IPS-20b (cell line): ENCODE results near the gene TOP3B.

Experiments
- H3K27ac ChIP-seq: one replicate; pipeline ENCODE4 v1.5.1; 2013; ENCODE audit warnings: low read length
- H3K27me3 ChIP-seq: 2 replicates; pipeline ENCODE4 v1.6.1; 2013; ENCODE audit warnings: mild to moderate bottlenecking, low read length, inconsistent platforms; ENCODE audit not compliant: insufficient read depth
- H3K36me3 ChIP-seq: 2 replicates; pipeline ENCODE4 v1.6.1; 2013; ENCODE audit warnings: low read depth, mild to moderate bottlenecking, inconsistent platforms, low read length, moderate library complexity; ENCODE audit not compliant: insufficient read depth
- H3K4me1 ChIP-seq: 2 replicates; pipeline ENCODE4 v1.6.1; 2013; ENCODE audit warnings: mild to moderate bottlenecking, control low read depth, inconsistent platforms, low read length, moderate library complexity; ENCODE audit not compliant: insufficient read depth
- H3K4me3 ChIP-seq: 2 replicates; pipeline ENCODE4 v1.5.1; 2013; ENCODE audit warnings: mild to moderate bottlenecking, low read length, inconsistent platforms
- H3K9ac ChIP-seq: 2 replicates; pipeline ENCODE4 v1.6.1; 2013; ENCODE audit warnings: low read depth, mild to moderate bottlenecking, inconsistent platforms, low read length, moderate library complexity
- H3K9me3 ChIP-seq: 2 replicates; pipeline ENCODE4 v1.6.1; 2013; ENCODE audit warnings: mild to moderate bottlenecking, low read depth, low read length, inconsistent platforms; ENCODE audit not compliant: insufficient read depth

The TOP3B gene

DNA sequence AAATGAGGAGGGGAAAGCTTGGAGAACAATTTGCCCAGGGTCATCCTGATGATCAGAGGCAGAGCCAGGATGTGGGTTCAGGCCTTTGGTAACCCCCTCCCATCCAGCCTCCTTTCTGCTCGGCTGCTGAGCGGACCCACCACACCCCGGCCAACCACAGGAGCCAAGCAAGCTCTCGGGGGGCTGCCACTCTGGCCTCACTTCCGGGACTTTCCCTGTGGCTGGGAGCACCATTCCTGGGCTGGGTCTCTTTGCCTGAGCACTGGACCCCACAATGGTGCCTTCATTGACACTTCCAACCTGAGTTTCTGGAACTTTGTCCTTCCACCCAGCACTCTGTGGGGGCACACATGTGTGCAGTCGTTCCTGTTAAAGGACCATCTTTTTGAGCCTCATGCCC, 9.8 kb downstream of the TOP3B start:
- Histone ChIP-seq H3K27ac (no peak overlapping the region), H3K9ac (no peak overlapping the region), H3K4me1 (no peaks in the 10 kb centered on the region), H3K27me3 (no peaks in the 10 kb centered on the region), H3K4me3 (no peak overlapping the region), H3K36me3 (peaks cover 76% of the 10 kb centered on the region), H3K9me3 (no peaks in the 10 kb centered on the region)

DNA sequence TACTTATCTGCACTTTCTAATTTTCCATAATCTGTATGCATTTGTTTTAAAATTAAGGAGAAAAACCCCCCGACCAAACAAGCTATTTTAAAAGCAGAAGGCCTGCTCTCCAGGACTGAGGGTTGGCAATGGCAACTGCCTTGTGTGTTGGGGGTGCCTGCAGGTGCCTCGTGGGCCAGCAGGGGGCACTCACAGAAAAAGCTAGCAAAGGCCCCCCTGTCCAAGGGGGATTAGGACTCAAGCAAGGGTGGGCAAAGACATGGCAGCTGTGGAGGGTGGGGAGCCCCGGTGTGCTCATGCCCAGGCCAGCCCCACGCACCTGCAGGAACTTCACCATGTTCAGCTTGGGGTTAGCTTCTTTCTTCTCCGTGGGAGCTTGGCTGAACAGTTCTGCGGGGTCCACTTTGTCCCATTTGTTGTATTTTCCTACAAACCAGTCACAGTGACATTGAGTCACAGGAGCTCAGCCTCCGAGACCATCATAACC, 10.3 kb downstream of the TOP3B start:
- Histone ChIP-seq H3K27ac (no peak overlapping the region), H3K9me3 (no peaks in the 10 kb centered on the region), H3K9ac (no peak overlapping the region), H3K4me3 (no peak overlapping the region), H3K27me3 (no peaks in the 10 kb centered on the region), H3K4me1 (no peaks in the 10 kb centered on the region), H3K36me3 (peaks cover 80% of the 10 kb centered on the region)

DNA sequence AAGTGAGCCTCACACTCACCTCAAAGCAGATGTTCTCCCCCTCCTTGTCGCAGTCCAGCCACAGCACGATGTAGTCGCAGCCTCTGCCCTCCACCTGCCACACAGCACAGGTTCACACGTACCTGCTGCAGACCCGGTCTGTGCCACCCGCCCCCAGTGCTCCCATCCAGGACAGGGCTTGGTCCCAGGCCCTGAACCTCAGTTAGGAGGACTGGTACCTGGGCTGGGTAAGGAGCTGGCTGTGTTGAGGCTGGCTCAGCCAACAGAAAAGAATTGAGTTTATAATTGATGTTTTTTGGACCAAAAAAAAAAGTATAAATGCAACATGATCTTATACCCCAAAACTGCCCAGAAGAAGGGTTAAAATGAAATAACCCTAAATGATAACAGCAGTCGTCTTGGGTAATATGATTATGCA, 10.7 kb downstream of the TOP3B start:
- Histone ChIP-seq H3K4me3 (no peak overlapping the region), H3K4me1 (no peaks in the 10 kb centered on the region), H3K27ac (no peak overlapping the region), H3K9ac (no peak overlapping the region), H3K27me3 (no peaks in the 10 kb centered on the region), H3K36me3 (peaks cover 85% of the 10 kb centered on the region), H3K9me3 (no peaks in the 10 kb centered on the region)

DNA sequence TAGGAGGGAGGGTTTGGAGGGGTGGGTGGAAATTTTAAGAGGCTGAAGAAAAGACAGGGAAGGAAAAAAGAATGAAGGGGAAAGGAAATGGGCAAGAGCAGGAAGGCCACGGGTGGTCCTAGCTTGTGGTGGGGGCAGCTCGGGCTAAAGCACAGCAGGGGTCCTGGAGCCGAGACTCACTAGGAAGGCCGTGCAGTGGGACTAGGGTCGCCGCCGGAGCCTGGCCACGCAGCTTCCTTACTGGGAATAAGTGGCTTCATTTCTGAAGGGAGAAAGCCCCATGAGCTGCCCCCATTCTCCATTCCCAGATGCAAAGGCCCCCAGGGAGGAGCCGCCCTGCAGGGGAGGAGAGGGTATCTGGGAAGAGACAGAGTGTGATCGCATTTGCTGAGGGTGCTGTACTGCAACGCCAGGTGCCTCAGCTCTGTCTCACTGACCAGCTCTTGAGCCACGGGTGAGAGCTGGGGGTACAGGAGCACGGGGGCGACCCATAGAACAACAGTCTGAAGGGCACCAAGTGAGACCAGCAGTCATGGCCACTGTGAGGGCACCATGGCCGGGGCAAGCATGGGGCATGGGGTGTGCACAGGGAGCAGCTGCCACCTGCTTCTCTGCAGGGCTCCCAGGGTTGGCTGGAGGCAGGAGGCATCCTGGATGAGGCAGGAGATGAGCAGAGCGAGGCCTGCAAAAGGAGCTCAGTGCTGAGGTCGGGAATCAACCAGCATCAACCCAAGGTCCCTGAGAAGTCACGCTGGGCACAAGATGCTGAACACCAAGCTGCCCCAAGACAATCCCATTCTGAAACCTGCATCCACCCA, 11.6 kb downstream of the TOP3B start:
- Histone ChIP-seq H3K9ac (no peak overlapping the region), H3K9me3 (no peaks in the 10 kb centered on the region), H3K4me3 (no peak overlapping the region), H3K4me1 (no peaks in the 10 kb centered on the region), H3K27me3 (no peaks in the 10 kb centered on the region), H3K27ac (no peak overlapping the region), H3K36me3 (peaks cover 94% of the 10 kb centered on the region)

DNA sequence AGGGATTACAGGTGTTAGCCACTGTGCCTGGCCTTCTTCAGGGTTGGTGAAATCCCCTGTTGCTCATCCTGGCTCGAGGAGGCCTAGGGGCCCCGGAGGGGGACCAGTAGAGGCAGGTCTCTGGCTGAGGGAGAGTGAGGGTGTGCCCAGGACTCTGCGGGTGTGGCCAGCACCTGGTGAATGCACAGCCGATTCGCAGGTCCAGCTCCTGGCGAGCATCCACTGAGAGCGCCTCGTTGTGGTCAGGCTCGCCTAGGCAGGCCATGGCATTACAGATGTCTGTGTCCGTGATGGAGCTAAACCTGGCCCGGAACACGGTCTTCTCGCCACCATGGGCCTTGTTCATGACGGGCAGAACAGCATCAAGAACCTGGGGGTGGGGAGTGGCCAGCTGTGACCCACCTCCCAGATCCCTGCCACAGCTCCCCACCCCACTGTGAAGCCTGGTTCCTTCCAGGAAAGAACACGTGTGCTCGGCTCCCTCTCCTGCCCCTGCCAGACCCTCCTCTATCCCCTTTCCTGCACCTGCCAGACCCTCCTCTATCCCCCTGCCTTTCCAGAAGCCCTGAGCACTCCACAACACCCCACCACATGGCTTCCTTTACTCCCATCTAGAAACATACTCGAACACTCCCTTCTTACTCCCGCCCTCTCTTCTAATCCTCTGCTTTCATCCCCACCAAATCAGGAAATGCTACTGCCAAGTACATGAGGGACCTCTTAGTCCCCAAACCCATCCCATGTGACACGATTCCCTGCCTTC, 12.4 kb downstream of the TOP3B start:
- Histone ChIP-seq H3K36me3 (peaks cover 93% of the 10 kb centered on the region), H3K4me1 (no peaks in the 10 kb centered on the region), H3K9ac (no peak overlapping the region), H3K9me3 (no peaks in the 10 kb centered on the region), H3K4me3 (no peak overlapping the region), H3K27ac (no peak overlapping the region), H3K27me3 (no peaks in the 10 kb centered on the region)

DNA sequence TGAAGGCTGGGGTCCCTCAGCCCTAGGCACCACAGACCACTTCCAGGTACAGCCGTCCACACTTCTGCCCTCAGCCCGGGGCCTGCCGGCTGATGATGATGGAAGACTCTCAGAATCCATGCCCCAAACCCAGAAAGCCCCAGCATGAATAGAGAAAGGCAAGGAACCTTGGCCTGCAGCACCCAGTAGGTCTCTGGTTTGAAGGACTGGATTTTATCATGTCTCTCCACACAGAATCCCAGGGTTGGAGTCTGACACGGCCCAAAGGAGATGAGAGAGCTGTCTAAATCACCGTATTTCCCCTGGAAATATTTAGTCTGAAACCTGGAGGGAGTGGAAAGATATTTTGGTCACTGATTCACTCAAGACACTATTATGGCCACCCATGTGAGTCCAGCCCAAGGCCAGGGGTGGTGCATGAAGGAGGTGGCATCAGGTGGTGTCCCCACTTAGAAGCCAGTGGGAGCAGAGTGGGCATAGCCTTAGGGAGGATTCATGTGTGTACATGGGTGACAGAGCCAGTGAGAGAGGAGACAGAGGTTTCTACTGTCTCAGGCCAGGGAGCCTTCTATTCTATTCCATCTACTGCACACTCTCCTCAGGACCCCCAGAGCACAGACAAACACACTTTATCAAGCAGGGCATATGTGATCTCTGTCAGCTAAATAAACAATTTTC, 14.0 kb downstream of the TOP3B start:
- H3K36me3 ChIP-seq = peaks cover 93% of the 10 kb centered on the region
- H3K27me3 ChIP-seq = no peaks in the 10 kb centered on the region
- H3K4me3 ChIP-seq = no peak overlapping the region
- no peaks in the 10 kb centered on the region for H3K9me3 ChIP-seq
- no peaks in the 10 kb centered on the region for H3K4me1 ChIP-seq
- no peak overlapping the region for H3K27ac ChIP-seq
- no peak overlapping the region for H3K9ac ChIP-seq

DNA sequence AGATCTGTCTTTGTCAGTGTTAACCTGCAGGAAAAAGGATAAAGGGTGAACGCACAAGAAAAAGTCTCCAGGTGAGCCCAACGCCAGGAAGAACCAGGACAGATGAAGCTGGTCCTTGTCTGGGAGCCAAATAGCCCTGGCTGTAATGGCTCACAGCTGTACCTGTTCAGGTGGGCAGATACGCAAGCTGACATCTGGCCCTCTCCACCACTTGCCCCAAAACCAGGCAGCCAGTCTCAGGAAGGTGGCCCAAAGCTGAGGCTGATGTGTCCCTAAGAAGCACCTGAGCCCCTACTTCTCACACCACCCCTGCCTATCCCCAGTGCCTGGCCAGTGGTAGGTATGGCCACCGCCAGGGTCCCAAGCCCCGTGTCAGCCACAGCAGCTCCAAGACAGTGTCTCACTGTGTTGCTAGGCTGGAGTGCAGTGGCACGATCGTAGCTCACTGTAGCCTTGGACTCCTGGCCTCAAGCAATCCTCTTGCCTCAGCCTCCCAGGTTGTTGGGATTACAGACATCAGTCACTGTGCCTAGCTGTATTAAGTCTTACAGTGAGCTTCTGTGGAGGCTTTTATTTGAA, 14.8 kb downstream of the TOP3B start:
- Histone ChIP-seq H3K9ac (no peak overlapping the region), H3K27me3 (no peaks in the 10 kb centered on the region), H3K4me1 (no peaks in the 10 kb centered on the region), H3K4me3 (no peak overlapping the region), H3K27ac (no peak overlapping the region), H3K9me3 (no peaks in the 10 kb centered on the region), H3K36me3 (peaks cover 93% of the 10 kb centered on the region)

DNA sequence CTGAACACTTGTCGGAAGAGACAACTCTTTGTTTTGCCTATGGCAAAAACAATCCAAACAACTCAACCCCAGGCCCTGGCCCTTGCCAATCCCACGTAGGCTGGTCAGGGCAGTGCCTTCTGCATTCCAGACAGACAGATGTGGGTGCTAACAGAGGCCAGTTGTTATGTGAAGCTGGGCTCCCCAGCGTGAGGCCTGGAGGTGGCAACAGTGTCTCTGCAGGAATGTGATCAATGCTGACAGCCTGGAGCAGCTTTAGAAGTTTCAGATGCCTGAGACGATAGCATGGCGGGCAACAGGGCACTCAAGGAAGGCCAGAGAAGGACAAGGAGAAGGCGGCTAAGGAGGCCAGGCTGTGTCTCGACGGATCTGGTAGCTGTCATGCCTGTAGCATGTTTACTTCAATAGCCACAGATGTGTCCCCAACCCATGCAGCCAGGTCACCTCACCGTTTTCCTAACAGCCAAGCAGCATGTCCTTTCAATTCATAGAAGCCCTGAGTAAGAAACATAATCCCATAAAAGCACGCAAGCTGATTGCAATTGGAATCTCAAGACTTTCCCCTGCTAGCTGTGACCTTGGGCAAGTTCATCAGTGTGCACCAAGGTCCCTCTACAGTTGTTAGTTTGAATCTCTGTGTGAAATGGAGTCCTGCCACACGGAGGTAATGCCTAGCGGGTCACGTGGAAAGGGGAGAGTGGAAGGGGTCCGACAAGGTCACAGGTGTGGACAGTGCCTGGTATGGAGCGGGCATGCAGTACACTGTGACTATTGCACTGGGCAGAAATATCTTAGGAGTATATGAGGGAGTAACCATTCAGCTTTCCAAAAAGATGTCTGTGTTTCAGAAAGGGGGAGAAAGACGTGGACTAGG, 15.7 kb downstream of the TOP3B start:
- no peaks in the 10 kb centered on the region for H3K27me3 ChIP-seq
- no peak overlapping the region for H3K9ac ChIP-seq
- no peaks in the 10 kb centered on the region for H3K9me3 ChIP-seq
- H3K4me1 ChIP-seq = no peaks in the 10 kb centered on the region
- peaks cover 93% of the 10 kb centered on the region for H3K36me3 ChIP-seq
- no peak overlapping the region for H3K4me3 ChIP-seq
- no peak overlapping the region for H3K27ac ChIP-seq

DNA sequence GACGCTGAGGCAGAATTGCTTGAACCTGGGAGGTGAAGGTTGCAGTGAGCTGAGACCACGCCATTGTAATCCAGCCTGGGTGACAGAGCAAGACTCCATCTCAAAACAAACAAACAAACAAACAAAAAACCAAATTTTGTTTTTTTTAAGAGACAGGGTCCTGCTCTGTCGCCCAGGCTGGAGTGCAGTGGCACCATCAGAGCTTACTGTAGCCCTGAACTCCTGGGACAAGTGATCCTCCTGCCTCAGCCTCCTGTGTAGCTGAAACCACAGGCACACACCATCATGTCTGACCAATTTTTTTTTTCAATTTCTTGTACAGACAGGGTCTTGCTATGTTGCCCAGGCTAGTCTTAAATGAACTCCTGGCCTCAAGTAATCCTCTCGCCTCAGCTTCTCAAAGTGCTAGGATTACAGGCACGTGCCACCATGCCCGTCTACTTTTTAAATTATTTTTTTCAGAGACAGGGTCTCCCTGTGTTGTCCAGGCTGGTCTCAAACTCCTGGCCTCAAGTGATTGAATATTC, 16.8 kb downstream of the TOP3B start:
- Histone ChIP-seq H3K9me3 (no peaks in the 10 kb centered on the region), H3K4me3 (no peak overlapping the region), H3K27me3 (no peaks in the 10 kb centered on the region), H3K36me3 (peaks cover 93% of the 10 kb centered on the region), H3K27ac (no peak overlapping the region), H3K4me1 (no peaks in the 10 kb centered on the region), H3K9ac (no peak overlapping the region)

DNA sequence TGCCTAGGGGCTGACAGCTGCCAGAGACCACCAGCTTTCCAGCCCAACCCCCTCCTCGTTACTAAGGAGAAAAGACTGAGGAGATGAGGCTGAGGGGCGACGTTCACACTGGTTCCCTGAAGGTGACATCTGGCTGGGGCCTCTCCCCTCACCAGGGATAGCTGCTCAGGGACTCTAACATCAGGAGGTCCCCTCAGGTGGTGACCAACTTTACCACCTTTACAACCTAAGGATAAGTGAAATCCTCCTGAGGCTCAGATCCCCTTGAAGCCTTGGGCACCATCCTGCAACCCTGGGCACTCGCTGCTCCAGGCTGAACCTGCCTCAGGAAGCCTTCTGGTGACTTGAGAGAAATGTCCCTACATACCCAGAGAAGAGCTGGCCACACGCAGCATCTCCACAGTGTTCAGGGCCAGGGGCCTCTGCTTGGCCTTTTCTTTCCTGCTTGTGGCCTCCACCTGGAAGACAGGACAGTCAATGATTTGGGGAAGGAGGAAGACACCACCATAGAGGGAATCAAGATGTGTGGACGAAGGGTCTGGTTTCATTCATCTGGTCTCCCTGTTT, 17.6 kb downstream of the TOP3B start:
- Histone ChIP-seq H3K27me3 (no peaks in the 10 kb centered on the region), H3K4me3 (no peak overlapping the region), H3K9ac (no peak overlapping the region), H3K4me1 (no peaks in the 10 kb centered on the region), H3K36me3 (peaks cover 93% of the 10 kb centered on the region), H3K9me3 (no peaks in the 10 kb centered on the region), H3K27ac (no peak overlapping the region)
